IMR-90 (cell line): ENCODE measurements around the gene EIF4E1B. TPM values are rescaled to one million over a fixed set of nuclear protein-coding genes. Genes with fewer than 3 reads are reported as not detected.
A peak's percentile ranks its signal among the peaks of the same experiment; 100 is the strongest.

Experiments used
- ATAC-seq: fragments of 200-7000 bp; cut with Tn5 transposase; 2 replicates; pipeline ENCODE4 v1.9.1; 2020; ENCODE audit warnings: low read depth, mild to moderate bottlenecking, moderate library complexity
- BruUV-seq: library from RNA; stranded (reverse); fragments of 400-500 nt; replicated peaks from 2 replicates; lab custom pipeline; 2021; lab: Mats Ljungman, UMichigan
- CTCF ChIA-PET: fragments of 300-600 bp; formaldehyde crosslinking; extraction: SDS; loops from one replicate; lab custom pipeline; 2021; ENCODE audit warnings: antibody characterized with exemption; lab: Yijun Ruan, JAX
- POLR2A ChIA-PET: fragments of 300-600 bp; sonication (Branson Sonifier 250); formaldehyde crosslinking; loops from one replicate; lab custom pipeline; 2022; ENCODE audit warnings: antibody characterized with exemption; ENCODE audit not compliant: unreplicated experiment; lab: Charles Lee
- DNase-seq: peaks from one replicate; pipeline ENCODE4 v3.0.0; 2013
- H2AFZ ChIP-seq: replicated peaks from 2 replicates; pipeline ENCODE3; 2013; ENCODE audit warnings: low read length, mild to moderate bottlenecking; ENCODE audit not compliant: poor library complexity
- H2AK5ac ChIP-seq: 2 replicates; pipeline ENCODE4 v1.6.1; 2013; ENCODE audit warnings: low read depth, low read length, inconsistent platforms
- H2AK9ac ChIP-seq: replicated peaks from 2 replicates; pipeline ENCODE3; 2013; ENCODE audit warnings: mild to moderate bottlenecking, low read depth, low read length, moderate library complexity; ENCODE audit not compliant: poor library complexity
- H2BK120ac ChIP-seq: 2 replicates; pipeline ENCODE4 v1.6.1; 2013; ENCODE audit warnings: low read depth, low read length, inconsistent platforms
- H2BK15ac ChIP-seq: 3 replicates; pipeline ENCODE4 v1.6.1; 2013; ENCODE audit warnings: low read depth, low read length, inconsistent platforms
- H2BK20ac ChIP-seq: 2 replicates; pipeline ENCODE4 v1.6.1; 2013; ENCODE audit warnings: low read depth, mild to moderate bottlenecking, inconsistent platforms, low read length, moderate library complexity
- H2BK5ac ChIP-seq: 2 replicates; pipeline ENCODE4 v1.6.1; 2013; ENCODE audit warnings: mild to moderate bottlenecking, low read depth, low read length, inconsistent platforms; ENCODE audit not compliant: poor library complexity, severe bottlenecking
- H3K14ac ChIP-seq: replicated peaks from 2 replicates; pipeline ENCODE4 v1.6.1; 2013; ENCODE audit warnings: low read depth, low read length, inconsistent platforms
- H3K18ac ChIP-seq: 2 replicates; pipeline ENCODE4 v1.6.1; 2013; ENCODE audit warnings: low read depth, low read length, control low read depth
- H3K23ac ChIP-seq: 2 replicates; pipeline ENCODE4 v1.6.1; 2013; ENCODE audit warnings: low read depth, low read length, inconsistent platforms
- H3K27ac ChIP-seq: 2 replicates; pipeline ENCODE4 v1.5.1; 2013; ENCODE audit warnings: mild to moderate bottlenecking, control low read depth, low read length; ENCODE audit not compliant: insufficient read depth
- H3K27me3 ChIP-seq: 2 replicates; pipeline ENCODE4 v1.6.1; 2013; ENCODE audit warnings: low read length; ENCODE audit not compliant: control insufficient read depth, insufficient read depth
- H3K36me3 ChIP-seq: 2 replicates; pipeline ENCODE4 v1.6.1; 2013; ENCODE audit warnings: low read length, mixed read lengths; ENCODE audit not compliant: control insufficient read depth, insufficient read depth
- H3K4ac ChIP-seq: 2 replicates; pipeline ENCODE4 v1.6.1; 2013; ENCODE audit warnings: low read depth, low read length, inconsistent platforms
- H3K4me1 ChIP-seq: 2 replicates; pipeline ENCODE4 v1.6.1; 2013; ENCODE audit warnings: low read length, mixed read lengths; ENCODE audit not compliant: control insufficient read depth, insufficient read depth
- H3K4me2 ChIP-seq: 2 replicates; pipeline ENCODE4 v1.6.1; 2013; ENCODE audit warnings: low read depth, mild to moderate bottlenecking, control low read depth, low read length, moderate library complexity
- H3K4me3 ChIP-seq: 2 replicates; pipeline ENCODE4 v1.5.1; 2013; ENCODE audit warnings: low read depth, mild to moderate bottlenecking, control low read depth, low read length, moderate library complexity; ENCODE audit not compliant: insufficient read depth
- H3K56ac ChIP-seq: 2 replicates; pipeline ENCODE4 v1.6.1; 2013; ENCODE audit warnings: low read length, inconsistent platforms; ENCODE audit not compliant: insufficient read depth; ENCODE audit errors: extremely low read depth
- H3K79me1 ChIP-seq, 2 experiments: 2 replicates each; pipeline ENCODE4 v1.6.1; 2013; ENCODE audit warnings: low read length in 2 of 2, inconsistent platforms in 1 of 2, low read depth in 1 of 2
- H3K9ac ChIP-seq: 2 replicates; pipeline ENCODE4 v1.6.1; 2013; ENCODE audit warnings: low read depth, low read length, control low read depth
- H3K9me1 ChIP-seq: 2 replicates; pipeline ENCODE4 v1.6.1; 2013; ENCODE audit warnings: low read length, inconsistent platforms; ENCODE audit not compliant: insufficient read depth
- H3K9me3 ChIP-seq: 2 replicates; pipeline ENCODE4 v1.6.1; 2013; ENCODE audit warnings: low read length; ENCODE audit not compliant: control insufficient read depth, insufficient read depth
- H4K20me1 ChIP-seq: 2 replicates; pipeline ENCODE4 v1.6.1; 2013; ENCODE audit warnings: low read length, inconsistent platforms; ENCODE audit not compliant: insufficient read depth
- H4K5ac ChIP-seq: 2 replicates; pipeline ENCODE4 v1.6.1; 2013; ENCODE audit warnings: mild to moderate bottlenecking, low read depth, low read length, control low read depth
- H4K8ac ChIP-seq, 2 experiments: 2 replicates each; pipeline ENCODE4 v1.6.1; 2013; ENCODE audit warnings: low read depth in 2 of 2, low read length in 2 of 2, control low read depth in 1 of 2, inconsistent platforms in 1 of 2
- H4K91ac ChIP-seq: 2 replicates; pipeline ENCODE4 v1.6.1; 2013; ENCODE audit warnings: low read depth, low read length, inconsistent platforms; ENCODE audit not compliant: insufficient read depth
- BHLHE40 ChIP-seq: fragments of 150-350 bp; IDR thresholded peaks from 2 replicates; pipeline ENCODE4 v1.6.1; 2016; ENCODE audit warnings: mild to moderate bottlenecking, low read depth, low read length
- CHD1 ChIP-seq: IDR thresholded peaks from 2 replicates; pipeline ENCODE4 v1.6.1; 2012; ENCODE audit warnings: low read depth, low read length, improper control_type of control experiment
- FOS ChIP-seq: fragments of 150-350 bp; IDR thresholded peaks from 2 replicates; pipeline ENCODE4 v1.6.1; 2016; ENCODE audit warnings: low read depth, low read length
- MAFK ChIP-seq: IDR thresholded peaks from 2 replicates; pipeline ENCODE4 v1.6.1; 2012; ENCODE audit warnings: low read depth, low read length, improper control_type of control experiment
- MAZ ChIP-seq: IDR thresholded peaks from 2 replicates; pipeline ENCODE4 v1.6.1; 2012; ENCODE audit warnings: low read depth, mild to moderate bottlenecking, low read length, improper control_type of control experiment, moderate library complexity, borderline replicate concordance
- NFE2L2 ChIP-seq: fragments of 150-350 bp; IDR thresholded peaks from 2 replicates; pipeline ENCODE4 v1.6.1; 2016; ENCODE audit warnings: low read depth, mild to moderate bottlenecking, low read length
- POLR2A ChIP-seq: IDR thresholded peaks from 2 replicates; pipeline ENCODE4 v1.6.1; 2012; ENCODE audit warnings: mild to moderate bottlenecking, low read depth, low read length
- SMC3 ChIP-seq: fragments of 150-350 bp; IDR thresholded peaks from 2 replicates; pipeline ENCODE4 v1.6.1; 2016; ENCODE audit warnings: low read depth, mild to moderate bottlenecking, antibody characterized with exemption, low read length, moderate library complexity
- WGBS, 2 experiments: methylation state at CpG; one replicate each; pipeline versions ENCODE4 v1.1.5 to v1.1.7; 2013; ENCODE audit warnings: missing lambda C conversion rate in 2 of 2; ENCODE audit not compliant: insufficient read length in 1 of 2; ENCODE audit errors: extremely low coverage in 2 of 2; 5-methylcytosine and 5-hydroxymethylcytosine counted together
- dilution Hi-C: fragments of 300-500 bp; cut with HindIII; formaldehyde crosslinking; loops from one replicate; pipeline ENCODE4 v1.14.3; 2018; ENCODE audit warnings: low sequenced_read_pairs; ENCODE audit not compliant: unreplicated experiment
- in situ Hi-C: fragments of 300-500 bp; cut with MboI; formaldehyde crosslinking; loops from 3 replicates; pipeline ENCODE4 v1.14.3; 2019; ENCODE audit warnings: low sequenced_read_pairs, inconsistent platforms, mixed read lengths
- intact Hi-C: fragments of 100-400 bp; cut with micrococcal nuclease; formaldehyde crosslinking; loops from 2 replicates; pipeline ENCODE4 v1.10.0; 2022
- polyA plus RNA-seq, 3 experiments: library from polyadenylated mRNA; depleted of rRNA; stranded (reverse); fragments of >200 nt; gene quantifications; 2 replicates each; pipeline ENCODE4 v1.2.3, GENCODE V29; 2012; ENCODE audit warnings: low replicate concordance in 1 of 3
- total RNA-seq: library from RNA; depleted of rRNA; stranded (reverse); fragments of >200 nt; gene quantifications from 2 replicates; pipeline ENCODE4 v1.2.3, GENCODE V29; 2012
- TF ChIP-seq, protein P1 (sequence below): fragments of 150-350 bp; IDR thresholded peaks from 2 replicates; pipeline ENCODE4 v1.6.1; 2016; ENCODE audit warnings: low read depth, mild to moderate bottlenecking, low read length, moderate library complexity, borderline replicate concordance
- TF ChIP-seq, protein P2 (sequence below): fragments of 150-350 bp; IDR thresholded peaks from 2 replicates; pipeline ENCODE4 v1.6.1; 2017; ENCODE audit warnings: mild to moderate bottlenecking, antibody characterized with exemption, low read length, low read depth

The EIF4E1B gene
- total and polyA plus RNA-seq, 2 of the 4 experiments (the other 2 are of a cell fraction) = not detected

DNA sequence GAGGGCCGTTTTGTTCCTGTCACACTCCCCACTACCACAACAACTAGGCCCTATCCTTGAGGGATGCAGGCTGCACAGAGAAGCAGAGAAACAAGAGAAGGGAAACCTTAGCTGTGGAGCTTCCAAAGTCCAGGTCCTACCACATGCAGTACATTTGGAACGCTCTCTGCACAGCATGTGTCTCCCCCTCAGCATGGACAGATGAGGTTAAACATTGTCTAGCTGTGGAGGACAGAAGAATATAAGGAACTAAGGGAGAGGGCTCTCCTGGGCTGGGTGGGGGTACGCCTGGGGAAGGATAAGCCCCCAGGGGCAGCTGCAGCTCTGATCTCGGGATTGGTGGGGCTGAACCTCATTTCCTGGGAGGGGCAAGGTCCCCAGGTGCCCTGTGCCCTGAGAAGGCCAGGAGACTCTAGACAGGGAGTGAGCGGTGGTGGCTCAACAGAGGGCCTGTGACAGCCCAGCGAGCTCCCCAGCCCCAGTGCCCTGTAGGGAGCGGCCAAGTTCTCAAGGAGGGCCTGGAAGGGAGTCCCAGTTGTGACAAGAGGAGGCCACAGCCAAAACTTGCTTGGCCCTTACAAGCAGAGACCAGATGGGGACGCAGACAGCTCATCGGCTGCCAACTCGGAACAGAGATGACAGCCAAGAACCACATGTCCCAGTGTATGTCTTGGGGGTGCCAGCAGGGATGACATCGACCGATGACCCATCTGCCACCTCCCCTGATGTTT is 46.9 kb downstream of the EIF4E1B start:
- no peak overlapping the region for H3K9ac ChIP-seq
- H4K8ac ChIP-seq = no peak overlapping the region
- no peak overlapping the region for H3K14ac ChIP-seq
- no peak overlapping the region for H2AK5ac ChIP-seq
- no peak overlapping the region for H2AFZ ChIP-seq
- H3K36me3 ChIP-seq = no peaks in the 10 kb centered on the region
- peak overlapping the region; percentile 72 for H2AK9ac ChIP-seq
- no peak overlapping the region for H3K27ac ChIP-seq
- H3K9me1 ChIP-seq = no peaks in the 10 kb centered on the region
- H3K4me2 ChIP-seq = no peak overlapping the region
- no peak overlapping the region for H3K4me3 ChIP-seq
- intact Hi-C loops = no loop called here
- no peaks in the 10 kb centered on the region for H4K20me1 ChIP-seq
- CTCF ChIA-PET = interaction anchor here (1.2 to 1.5 kb wide), 2 partner anchors 17 kb away, joined by 3 to 5 read pairs; no protein-coding TSS in a partner anchor
- H3K4ac ChIP-seq = no peak overlapping the region
- no peak overlapping the region for H2BK5ac ChIP-seq
- H3K27me3 ChIP-seq = peaks cover 49% of the 10 kb centered on the region
- dilution Hi-C loops = no loop called here
- H3K23ac ChIP-seq = no peak overlapping the region
- no peak overlapping the region for H3K18ac ChIP-seq
- H3K9me3 ChIP-seq = no peaks in the 10 kb centered on the region
- WGBS, 2 experiments = 80% methylated on average over 3 of the region's 12 CpGs; no CpG with 5 or more reads in 1 of the 2 experiments
- no peak overlapping the region for H4K5ac ChIP-seq
- in situ Hi-C loops = no loop called here
- no peak overlapping the region for H2BK15ac ChIP-seq
- H2BK120ac ChIP-seq = no peak overlapping the region
- BruUV-seq = no TSS peak
- DNase-seq = no peak
- H2BK20ac ChIP-seq = no peak overlapping the region
- no peak for ATAC-seq
- TF ChIP-seq, protein P1, sequence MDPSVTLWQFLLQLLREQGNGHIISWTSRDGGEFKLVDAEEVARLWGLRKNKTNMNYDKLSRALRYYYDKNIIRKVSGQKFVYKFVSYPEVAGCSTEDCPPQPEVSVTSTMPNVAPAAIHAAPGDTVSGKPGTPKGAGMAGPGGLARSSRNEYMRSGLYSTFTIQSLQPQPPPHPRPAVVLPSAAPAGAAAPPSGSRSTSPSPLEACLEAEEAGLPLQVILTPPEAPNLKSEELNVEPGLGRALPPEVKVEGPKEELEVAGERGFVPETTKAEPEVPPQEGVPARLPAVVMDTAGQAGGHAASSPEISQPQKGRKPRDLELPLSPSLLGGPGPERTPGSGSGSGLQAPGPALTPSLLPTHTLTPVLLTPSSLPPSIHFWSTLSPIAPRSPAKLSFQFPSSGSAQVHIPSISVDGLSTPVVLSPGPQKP = no peak
- TF ChIP-seq MAZ (no peak), FOS (no peak), MAFK (no peak), BHLHE40 (no peak), POLR2A (no peak), CHD1 (no peak), SMC3 (no peak), NFE2L2 (no peak)
- TF ChIP-seq, protein P2, sequence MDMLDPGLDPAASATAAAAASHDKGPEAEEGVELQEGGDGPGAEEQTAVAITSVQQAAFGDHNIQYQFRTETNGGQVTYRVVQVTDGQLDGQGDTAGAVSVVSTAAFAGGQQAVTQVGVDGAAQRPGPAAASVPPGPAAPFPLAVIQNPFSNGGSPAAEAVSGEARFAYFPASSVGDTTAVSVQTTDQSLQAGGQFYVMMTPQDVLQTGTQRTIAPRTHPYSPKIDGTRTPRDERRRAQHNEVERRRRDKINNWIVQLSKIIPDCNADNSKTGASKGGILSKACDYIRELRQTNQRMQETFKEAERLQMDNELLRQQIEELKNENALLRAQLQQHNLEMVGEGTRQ = no peak
- H3K79me1 ChIP-seq = no peaks in the 10 kb centered on the region
- H3K4me1 ChIP-seq = no peaks in the 10 kb centered on the region
- H4K91ac ChIP-seq = no peak overlapping the region
- POLR2A ChIA-PET = no interaction called here
- no peak overlapping the region for H3K56ac ChIP-seq
